Stimulated activated CD8-positive, alpha-beta memory T cell treated with anti-CD3 and anti-CD28 coated beads, Interleukin-4, amount 100 ng/mL, for 24 hours (primary cell): ENCODE data around the gene CUX1.

ENCODE experiments used
- DNase-seq: peaks from one replicate; pipeline ENCODE4 v3.0.0-alpha.2; 2020; ENCODE audit warnings: low read depth

The CUX1 gene

DNA sequence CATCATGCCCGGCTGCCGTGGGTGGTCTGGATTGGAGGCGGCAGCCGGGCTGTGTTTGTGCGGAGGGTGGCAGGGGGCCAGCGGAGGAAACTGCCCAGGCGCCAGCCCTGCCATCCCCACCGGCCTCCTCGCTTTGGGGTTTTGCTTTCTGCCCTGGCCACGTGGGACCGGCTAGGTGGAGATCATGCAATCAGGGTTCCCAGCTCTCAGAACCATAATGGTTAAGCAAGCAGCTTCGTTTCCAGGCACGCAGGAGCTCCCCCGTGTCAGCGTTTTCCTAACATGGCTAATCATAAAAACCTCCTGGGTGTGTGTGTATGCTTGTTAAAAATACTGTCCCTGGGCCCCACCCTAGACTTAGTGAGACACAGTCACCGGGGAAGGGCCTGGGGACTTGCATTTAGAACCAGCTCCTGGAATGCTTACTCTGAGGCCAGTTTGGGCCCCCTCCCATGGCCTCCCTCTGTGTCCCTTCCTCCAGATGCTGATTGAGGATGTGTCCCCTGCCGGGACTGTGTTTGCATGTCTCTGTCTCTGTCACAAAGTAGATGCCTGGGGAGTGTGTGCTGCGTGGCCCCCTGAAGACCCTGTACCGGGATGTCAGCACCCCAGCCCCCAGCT, 119.3 kb downstream of the CUX1 start:
- no peak for DNase-seq

DNA sequence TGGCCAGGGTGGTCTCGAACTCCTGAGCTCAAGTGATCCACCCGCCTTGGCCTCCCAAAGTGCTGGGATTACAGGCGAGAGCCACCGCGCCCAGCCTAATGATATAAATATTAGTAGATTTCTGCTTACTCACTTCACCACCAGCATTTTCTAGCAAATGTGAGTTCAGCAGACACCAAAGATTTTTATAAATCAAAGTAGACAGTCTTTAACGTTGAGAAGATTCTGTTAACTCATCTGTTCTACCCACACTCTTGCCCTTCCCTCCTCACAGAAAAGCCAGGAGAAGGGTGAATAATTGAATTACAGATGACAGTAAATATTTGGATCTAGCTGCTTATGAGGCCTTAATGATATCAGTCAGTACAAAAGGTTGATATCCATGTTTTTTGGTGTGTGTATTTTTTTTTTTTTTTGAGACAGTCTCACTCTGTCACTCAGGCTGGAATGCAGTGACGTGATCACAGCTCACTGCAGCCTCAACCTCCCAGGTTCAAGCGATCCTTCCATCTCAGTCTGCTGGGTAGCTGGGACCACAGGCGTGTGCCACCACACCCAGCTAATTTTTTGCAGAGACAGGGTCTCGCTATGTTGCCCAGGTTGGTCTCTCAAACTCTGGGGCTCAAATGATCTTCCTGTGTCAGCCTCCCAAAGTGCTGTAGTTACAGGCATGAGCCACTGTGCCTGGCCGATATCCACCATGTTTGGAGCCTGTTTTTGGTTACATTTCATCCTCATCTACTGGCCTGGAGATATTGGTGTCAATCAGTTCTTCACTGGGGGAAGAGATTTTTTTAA, 120.5 kb downstream of the CUX1 start:
- no peak for DNase-seq

DNA sequence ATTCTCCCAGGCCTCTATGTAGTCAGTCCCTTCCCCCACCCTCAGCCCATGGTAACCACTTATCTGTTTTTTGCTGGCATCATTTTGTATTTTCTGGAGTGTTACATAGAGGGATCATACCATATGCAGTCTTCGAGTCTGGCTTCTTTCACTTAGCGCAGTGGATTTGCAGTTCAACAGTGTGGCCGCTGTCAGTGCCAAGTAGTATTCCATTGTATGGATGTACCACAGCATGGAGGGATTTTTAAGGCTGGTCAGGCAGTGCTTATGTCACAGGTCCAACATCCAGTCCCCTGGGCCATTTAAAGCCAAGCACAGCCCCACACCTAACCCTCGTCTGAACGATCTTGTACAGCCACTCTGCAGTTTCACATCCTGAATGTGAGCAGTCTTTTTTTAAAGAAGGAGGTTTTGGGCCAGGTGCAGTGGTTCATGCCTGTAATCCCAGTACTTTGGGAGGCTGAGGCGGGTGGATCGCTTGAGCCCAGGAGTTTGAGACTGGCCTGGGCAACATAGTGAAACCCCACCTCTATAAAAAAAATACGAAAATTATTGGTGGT, 121.8 kb downstream of the CUX1 start:
- DNase-seq: no peak

DNA sequence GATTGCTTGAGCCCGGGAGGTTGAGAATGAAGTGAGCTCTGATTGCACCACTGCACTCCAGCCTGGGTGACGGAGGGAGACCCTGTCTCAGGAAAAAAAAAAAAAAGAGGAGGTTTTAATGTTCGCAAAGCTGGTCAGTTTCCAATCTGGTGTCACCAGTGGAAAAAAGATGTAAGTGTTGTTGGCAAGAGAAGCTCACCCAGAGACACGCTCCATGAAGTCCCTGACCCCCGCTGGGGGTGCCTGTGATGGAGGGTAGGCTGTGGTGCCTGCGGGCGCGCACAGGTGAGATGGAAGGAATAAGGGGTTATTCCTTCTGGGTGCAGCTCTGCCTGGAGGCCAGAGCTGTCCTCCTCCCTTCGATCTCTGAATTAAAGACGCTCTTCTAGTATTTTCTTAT, 122.7 kb downstream of the CUX1 start:
- DNase-seq: no peak

DNA sequence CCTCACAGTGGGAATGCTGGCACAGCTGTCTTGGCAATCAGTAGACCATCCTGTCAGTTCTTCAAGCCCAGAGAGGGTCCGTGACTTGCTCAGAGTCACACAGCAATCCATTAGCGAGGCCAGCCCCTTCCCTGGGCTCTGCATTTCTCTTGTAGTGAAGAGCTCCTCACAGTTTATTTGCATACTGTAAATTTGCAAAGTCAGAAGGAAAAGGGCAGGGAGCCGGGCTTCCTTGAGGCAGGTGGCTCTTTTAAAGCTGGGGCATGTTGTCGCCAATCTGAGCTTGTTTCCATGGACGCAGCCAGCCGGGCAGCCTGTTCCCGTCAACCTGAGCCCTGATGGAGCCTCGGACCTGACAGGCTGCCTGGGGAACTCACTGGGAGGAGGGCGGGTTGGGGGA, 123.4 kb downstream of the CUX1 start:
- no peak for DNase-seq

DNA sequence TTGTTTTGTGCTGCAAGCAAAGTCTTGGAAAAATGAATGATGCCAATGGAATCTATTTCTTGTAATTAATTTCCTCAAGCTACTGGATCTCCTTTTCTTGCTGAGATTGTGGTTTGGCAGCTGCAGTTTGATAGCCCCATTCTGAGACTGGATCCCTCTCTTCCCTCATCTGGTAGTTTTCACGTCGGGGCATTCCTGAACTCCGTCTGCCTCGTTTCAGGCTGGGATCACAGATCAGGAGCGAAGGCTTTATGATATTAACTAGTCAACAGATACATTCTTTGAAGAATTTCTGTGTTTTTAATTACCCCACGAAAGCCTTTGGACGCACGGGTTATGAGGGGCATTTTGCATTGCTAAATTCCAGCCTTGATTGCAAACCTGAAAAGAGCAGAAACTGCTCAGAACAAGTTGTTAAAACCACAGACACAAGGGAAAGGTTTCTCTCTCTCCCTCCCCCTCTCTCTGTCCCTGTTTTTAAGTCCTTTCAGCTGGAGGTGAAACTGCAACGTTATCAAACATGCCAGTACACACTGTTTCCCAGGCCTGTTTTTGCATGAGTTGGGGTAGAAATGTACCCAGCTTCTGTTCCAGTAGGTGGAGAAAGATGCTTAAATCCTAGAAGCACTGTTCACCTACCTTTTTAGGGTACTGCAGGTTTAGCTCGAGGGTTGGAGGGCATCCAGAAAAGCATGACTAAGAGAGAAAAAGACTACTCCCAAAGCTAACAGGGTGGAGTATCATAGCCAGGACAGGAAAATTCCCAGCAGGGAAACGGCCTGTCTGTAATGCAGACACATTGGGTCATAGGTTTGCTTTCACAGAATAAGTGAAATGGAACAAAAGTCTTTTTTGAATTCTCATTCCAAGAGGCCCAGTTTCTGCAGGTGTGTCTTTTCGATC, 124.3 kb downstream of the CUX1 start:
- DNase-seq: no peak

DNA sequence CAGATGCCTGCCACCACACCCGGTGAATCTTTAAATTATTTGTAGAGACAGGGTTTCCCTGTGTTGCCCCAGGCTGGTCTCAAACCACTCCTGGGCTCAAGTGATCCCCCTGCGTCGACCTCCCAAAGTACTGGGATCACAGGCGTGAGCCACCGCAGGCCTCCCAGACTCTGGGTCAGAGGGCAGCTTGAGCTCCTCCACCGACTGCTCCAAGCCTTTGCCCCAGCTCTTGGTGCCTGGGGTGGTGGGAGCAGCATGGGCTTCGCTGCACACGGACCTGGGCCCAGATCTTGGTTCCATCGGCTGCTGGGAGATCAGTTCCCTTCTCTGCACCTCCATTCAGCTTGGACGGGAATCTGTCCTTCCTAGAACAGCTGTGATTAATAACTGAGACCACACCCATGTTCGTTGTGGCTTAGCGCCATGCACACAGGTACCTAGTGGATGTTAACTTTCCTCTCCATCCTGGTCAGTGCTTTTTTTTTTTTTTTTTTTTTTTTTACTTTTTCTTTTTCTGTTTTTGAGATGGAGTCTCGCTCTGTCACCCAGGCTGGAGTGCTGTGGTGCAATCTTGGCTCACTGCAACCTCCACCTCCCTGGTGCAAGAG, 125.3 kb downstream of the CUX1 start:
- DNase-seq: no peak

DNA sequence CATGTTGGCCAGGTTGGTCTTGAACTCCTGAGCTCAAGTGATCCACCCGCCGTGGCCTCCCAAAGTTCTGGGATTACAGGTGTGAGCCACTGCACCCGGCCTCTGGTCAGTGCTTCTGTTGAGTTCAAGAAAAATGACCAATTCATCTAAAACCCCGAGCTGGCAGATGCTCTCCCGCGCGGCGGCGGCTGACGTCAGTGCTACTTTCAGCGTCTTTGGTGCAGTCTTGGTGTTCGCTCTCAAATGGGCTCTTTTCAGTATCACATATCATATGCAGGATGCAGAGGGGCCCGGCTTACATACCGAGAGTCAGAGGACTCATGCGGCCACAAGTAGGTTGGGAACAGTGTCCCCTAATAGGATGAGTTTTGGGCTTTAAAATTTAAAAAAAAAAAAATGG, 125.9 kb downstream of the CUX1 start:
- no peak for DNase-seq

DNA sequence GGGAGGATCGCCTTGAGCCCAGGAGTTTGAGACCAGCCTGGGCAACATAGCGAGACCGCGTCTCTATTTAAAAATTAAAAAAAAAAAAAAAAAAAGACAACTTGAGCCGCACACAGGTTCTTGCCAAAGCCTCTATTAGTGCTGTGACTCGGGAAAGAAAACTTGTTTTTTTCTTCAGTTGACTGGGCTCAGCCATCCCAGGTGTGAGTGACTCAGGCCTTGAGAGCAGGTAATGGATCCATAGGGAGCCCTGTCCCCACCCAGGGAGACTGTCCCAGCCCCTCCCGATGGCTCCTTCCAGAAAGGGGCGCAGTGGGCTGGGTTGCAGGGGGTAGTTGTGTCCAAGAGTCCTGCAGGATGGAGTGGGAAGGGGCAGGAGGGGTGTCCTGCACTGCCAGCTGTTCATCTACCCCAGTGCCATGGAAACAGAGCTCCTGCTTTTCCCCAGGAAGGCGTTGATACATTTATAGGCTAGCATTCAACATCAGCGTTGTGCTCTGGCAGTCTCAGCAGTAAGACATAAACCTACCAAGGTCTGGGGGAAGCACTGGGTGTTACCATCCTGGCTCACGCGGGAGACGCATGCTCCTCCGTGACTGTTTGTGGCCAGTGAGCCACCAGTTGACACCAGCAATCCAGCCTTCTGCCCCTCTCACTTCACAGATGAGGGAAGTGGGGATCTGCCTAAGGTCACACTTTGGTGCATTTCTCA, 126.6 kb downstream of the CUX1 start:
- no peak for DNase-seq

DNA sequence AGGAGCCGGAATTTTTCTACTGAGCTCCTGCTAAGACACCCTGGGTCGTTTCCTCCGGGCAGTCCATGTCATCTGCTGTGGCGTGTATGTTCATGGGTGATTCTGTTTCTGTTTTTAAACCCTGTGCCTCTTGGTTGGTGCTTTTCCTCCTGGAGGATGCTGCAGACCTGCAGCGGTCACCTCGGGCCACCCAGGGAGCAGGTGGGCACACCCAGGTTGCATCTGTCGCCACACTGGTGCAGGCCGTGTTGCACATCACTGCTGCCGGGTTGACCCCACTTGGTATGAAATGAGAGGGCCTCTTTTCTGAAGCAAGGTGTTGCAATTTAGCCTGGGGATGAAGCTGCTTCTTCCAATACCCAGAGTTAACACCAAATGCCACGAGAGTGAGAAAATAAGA, 127.2 kb downstream of the CUX1 start:
- DNase-seq: no peak

DNA sequence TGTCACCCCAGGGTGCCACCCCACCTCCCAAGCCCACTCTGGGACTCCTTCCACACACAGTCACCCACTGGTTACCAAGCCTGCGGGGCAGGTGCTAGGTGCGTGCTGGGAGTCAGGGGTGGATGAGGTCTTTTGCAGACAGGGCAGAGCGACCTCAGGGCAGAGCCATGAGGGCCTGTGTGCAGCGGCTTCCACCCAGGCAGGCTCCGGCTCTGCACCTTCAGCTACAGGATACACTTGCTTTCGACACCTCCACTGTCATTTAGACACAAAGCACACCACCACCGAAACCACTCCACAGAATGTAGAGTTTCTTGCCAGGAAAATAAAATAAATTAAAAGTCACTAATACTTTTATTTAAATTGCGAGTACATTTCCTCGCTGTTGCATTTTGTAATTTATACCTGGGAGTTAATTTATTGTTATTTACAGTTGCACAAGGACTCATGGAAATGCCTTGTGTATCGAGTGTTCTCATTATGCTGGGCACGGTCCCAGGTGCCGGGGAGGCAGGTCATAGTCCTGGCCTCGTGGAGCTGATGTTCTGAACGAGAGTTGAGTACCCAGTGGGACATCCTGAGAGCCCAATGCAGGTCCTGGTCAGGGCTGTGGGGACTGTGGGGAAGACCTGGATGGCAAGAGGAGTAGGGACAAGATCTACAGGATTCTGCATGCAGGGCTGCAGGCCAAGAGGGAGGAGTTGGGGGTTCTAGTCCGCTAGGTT, 127.8 kb downstream of the CUX1 start:
- DNase-seq: no peak

DNA sequence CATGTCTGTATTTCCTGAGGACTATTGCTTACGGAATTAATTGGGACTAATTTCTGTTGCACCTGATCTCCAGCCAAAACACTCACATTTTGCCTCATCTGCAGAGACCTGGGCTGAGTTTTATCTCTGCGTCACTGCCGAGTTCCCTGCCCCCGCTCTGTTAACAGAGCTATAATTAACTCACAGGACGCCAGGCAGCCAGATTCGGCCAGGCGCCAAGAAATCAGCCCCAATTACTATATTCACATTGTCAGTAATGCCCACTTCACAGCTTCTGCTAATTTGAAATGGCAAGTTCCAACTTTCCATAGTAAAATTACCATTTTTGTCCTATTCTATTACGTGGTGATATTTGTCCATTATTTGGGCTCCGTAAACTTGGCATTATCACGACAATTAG, 130.5 kb downstream of the CUX1 start:
- DNase-seq: no peak

DNA sequence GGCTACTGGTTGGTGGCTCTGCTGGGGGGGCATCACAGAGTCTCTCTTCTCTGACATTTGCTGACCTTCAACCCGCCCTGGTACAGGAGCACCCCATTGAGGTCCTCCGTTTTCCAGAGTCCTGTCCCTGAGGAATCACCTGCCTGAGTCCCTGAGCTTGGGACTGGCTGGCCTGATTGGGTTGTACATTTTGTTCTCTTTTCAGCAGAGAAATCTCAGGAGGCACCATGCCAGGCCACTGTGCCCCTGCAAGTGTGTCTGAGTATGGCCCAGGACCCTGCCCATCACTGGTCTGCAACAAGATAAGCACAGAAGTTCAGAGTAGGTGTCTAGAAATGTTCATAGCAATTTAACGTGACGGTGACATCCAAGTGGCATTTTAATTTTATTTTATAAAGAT, 131.2 kb downstream of the CUX1 start:
- no peak for DNase-seq

DNA sequence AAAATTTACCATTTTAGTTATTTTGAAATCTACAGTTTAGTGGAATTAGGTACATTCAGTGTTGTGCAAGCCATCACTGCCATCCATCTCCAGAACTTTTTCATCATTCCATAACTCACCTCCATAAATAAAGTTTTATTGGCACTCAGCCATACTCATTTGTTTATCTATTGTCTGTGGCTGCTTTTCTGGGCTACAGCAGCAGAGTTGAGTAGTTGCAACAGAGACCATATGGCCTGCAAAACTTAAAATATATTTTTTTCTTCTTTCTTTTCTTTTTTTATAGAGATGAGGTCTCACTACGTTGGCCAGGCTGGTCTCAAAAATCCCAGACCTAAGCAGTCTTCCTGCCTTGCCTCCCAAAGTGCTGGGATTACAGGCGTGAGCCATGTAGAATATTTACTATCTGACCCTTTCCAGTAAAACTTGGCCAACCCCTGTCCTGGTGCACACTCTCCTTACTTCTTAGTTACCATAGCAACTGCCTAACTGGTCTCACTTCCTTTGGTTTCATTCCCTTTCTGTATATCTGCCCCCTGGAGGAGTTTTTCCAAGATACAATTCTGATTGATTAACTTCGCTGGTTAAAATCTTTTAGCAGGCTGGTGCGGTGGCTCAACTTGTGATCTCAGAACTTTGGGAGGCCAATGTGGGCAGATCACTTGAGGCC, 133.2 kb downstream of the CUX1 start:
- DNase-seq: no peak

DNA sequence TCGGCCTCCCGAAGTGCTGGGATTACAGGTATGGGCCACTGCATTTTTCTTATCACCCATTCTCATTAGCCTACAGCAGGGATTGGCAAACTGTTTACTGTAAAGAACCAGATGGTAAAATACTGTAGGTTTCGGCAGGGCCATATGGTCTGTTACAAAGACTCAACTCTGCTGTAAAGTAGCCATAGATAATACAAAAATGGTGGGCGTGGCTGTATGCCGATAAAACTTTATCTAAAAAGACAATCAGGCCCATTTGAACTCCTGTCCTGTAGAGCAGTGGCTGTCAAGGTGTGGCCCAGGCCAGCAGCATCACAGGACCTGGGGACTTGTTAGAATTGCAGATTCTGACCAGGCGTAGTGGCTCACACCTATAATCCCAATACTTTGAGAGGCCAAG, 134.3 kb downstream of the CUX1 start:
- DNase-seq: no peak

DNA sequence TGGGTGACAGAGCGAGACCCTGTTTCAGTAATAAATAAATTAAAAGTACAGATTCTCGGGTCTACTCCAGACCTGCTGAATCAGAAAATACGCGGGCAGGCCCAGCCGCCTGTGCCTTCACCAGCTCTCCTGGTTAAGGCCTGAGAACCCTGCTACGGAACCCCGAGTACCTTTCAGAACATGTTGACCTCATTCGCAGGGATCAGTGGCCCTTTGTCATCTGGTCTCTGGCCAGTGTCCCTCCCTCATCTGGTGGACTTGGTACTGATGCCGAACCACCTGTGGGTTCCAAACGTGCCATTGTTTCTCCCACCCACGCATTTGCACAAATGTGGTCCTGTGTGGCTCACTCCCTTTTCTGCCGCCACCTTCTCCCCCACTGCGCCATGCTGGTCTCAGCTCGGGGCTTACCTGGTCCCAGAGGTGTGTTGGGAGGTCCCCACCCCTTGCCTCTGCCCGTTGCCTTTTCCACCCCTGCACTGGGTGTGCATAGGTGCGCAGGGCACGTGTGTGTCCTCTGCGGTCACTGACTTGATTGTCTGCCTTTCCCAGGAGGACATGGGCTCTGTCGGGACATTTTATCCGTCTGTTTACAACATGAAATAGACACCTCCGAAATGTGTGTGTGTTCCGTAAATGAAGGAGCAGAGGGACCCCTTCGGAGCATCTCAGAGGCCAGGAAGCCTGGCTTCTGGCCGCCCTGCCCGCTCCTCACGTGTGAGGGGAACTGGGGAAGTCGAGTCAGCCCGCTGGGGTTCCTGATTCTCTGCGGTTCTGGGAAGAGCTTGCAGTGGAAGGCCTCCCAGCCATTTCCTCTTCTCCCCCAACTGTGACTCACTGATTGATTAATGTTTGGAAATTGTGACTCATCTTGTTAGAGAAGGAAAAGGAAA, 135.2 kb downstream of the CUX1 start:
- DNase-seq: no peak

DNA sequence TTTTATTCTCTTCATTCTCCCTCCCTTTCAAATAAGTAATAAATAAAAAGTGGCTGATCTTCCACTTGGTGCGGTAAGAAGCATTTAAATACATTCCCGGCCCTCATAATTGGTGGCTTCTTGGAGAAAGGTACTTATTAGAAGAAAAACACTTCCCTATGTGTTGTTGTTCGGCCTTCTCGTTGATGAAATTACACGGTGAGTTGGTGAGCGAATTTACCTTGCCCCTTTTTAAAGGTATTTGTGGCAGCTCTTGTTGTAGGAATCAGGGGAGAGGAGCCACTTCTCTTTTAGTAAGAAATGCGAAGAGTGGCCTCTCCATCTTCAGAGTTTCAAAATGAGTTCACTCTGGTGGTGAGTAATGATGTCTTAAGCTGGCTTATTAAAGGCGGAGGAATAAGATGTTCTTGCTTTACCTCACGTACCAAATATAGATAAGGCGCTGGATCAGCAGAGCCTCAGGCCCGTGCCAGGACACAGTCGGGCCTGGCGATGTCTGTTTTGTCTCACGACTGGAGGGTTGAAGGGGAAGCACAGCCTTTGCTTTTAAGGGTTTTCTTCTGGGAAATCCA, 135.9 kb downstream of the CUX1 start:
- DNase-seq: no peak

DNA sequence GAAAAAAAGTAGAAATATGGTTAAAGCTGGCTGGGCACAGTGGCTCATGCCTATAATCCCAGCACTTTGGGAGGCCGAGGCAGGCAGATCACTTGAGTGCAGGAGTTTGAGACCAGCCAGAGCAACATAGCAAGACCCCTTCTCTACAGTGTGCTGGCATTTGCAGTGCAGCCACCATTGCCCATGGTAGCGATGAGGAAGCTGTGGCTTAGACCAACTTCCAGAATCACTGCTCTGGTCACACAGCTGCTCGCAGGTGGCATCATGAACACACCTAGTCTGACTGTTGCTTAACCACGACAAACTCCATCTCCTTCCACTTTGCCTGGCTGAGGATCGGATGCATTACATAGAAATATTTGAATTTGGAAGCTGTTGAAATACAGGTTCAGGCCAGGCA, 137.1 kb downstream of the CUX1 start:
- DNase-seq: no peak

DNA sequence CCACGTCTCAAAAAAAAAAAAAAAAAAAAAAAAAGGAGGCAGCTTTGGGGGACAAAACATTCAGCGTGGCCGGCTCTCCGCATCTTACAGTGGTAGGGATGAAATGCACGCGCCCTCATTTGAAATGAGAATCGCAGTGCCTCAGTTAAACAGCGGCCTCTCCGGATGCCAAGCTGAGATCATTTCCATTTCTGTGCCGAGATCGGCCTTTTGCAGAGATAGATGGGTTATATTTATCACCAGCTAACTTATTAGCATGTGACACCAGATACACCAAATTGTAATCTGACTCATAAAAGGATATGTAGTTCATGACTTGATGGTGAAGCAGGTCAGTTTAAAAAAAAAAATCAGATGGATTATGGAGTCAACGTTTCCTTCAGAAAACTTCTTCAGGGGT, 138.7 kb downstream of the CUX1 start:
- no peak for DNase-seq
